Left kidney (tissue), 2 donors: ENCODE data around the gene RPS6KA5. TPM values are rescaled to one million over a fixed set of nuclear protein-coding genes. Genes with fewer than 3 reads are reported as not detected.
"Not testable (repeated sequence)": the region's sequence is repeated elsewhere in the genome, so short reads cannot be mapped to it uniquely, and the experiment has no call there.

Source experiments
- DNase-seq: peaks from one replicate; pipeline ENCODE4 v3.0.0-alpha.2; 2013
- polyA plus RNA-seq: library from polyadenylated mRNA; unstranded; fragments of 120-200 nt; gene quantifications from one replicate; pipeline ENCODE4 v1.2.1, GENCODE V29; 2013; ENCODE audit not compliant: insufficient read length

RPS6KA5 gene
- polyA plus RNA-seq, 1 donor: 9.2 TPM

DNA sequence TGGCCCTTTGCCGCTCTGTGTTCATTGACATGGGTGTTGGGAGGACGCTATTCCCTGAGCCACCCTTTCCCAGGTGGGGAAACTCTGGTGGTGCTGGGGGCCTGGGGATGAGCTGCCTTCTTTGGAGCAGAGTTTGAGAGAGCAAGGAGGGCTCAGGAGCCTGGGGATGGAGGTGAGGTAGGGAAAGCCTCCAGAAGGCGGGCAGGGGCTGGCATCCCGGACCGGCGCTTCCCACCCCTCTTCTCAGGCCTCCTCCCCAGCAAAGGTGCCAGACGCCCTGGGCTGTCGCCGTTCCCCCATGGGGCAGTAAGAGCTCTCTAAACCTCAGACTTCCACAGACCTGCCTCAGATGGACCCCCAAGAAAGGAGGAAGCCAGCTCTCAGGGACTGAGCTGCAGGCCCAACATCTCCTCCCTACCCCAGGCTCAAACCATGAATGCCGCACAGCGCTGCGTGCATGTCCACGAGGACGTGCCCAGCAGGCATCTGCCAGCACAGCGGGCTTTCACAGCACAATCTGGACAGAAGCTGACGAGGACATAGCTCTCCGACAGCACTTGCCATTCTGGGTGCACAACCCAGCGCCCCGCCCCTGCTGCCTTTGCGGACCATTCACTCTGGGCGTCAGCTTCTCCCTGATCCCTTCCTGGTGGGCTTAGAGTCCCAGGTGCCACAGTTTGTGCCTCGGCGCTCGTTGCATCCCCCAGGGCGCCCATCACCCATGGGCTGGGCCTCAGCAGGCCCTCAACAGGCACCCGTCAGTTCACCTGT is 229.3 kb downstream of the RPS6KA5 start:
- DNase-seq: no peak

- DNase-seq: no peak
Measured at GRCh38 chr14:90829677-90830076, 230.8 kb downstream of the RPS6KA5 start.

GRCh38 chr14:90828642-90829487 is 231.6 kb downstream of the RPS6KA5 start:
- DNase-seq: no peak

- peak; percentile 92 for DNase-seq
Measured at GRCh38 chr14:90827919-90828610, 232.4 kb downstream of the RPS6KA5 start.

DNA sequence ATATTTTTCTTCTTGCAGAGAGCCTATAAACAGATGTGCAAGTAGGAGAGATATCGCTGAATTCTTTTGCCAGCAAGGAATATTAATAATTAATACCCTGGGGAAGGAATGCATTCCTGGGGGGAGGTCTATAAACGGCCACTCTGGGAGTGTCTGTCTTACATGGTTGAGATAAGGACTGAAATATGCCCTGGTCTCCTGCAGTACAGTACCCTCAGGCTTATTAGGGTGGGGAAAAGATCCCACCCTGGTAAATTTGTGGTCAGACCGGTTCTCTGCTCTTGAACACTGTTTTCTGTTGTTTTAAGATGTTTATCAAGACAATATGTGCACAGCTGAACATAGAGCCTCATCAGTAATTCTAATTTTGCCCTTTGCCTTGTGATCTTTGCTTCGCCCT is 236.9 kb downstream of the RPS6KA5 start:
- DNase-seq: not testable (repeated sequence)

GRCh38 chr14:90820958-90821357 is 239.5 kb downstream of the RPS6KA5 start:
- DNase-seq: no peak

DNA sequence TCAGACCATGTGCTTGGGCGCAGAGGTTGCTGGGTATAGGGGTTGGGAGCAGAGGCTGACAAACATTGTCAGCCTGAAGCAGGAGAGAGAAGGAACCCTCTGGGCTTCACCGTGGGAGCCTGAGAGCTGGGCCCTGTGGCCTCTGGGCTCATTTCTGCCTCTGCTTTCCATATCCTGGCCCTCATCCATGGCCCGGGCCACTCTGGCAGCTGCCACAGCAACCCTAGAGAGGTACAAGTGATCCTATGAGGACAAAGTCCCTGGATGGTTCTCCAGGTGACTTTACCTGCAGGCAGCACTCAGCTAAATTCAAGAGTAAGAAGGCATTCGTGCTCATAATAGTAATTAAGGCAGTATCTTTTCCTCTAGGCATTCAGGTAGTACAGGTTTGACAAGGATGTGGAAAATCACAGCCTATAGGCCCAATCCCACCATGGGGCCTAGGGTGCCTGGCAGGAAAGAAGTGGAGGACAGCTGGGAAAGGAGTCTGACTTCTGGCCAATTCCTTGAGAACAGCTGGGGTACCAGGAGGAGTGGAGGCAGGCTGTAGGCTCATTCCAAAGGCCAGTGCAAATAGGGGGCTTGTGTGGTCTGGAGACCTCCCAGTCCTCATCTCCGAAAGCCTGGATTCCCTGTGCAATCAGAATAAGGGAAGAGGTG is 240.6 kb downstream of the RPS6KA5 start:
- DNase-seq: no peak

- no peak for DNase-seq
Measured at GRCh38 chr14:90818715-90819114, 241.7 kb downstream of the RPS6KA5 start.

DNA sequence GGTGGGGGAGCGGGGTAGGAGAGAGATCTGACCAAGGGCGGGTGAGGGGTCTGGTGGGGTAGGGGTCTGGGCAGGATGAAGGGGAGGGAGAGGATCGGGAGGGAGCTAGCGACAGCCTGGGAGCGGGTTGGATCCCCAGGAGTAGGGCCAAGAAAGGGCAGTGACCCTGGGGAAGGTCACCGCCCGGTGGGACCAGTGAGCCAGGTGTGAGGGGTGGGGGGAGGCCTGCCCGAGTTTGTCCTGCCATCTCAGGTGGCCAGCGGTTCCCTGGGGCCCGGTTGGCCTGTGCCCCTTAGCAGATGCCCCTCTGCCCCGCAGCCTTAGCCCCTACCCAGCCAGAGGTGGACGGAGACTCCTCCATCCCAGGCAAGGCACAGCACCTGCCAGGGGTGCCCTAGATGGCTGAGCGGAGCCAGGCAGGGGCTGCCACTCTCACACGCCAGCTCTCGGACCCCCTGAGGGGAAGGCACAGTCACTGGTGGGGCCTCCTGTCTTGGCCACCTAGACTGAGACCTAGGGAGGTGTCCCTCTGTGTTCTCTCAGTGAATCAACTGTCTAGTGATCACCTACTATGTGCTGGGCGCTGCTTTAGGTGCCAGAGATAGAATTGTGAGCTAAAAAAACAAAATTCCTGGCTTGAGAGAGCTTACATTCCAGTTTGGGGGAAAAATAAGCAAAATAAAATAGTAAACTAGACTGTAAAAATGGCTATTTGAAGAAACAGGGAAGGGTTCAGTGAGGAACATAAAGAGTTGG is 243.6 kb downstream of the RPS6KA5 start:
- no peak for DNase-seq

DNA sequence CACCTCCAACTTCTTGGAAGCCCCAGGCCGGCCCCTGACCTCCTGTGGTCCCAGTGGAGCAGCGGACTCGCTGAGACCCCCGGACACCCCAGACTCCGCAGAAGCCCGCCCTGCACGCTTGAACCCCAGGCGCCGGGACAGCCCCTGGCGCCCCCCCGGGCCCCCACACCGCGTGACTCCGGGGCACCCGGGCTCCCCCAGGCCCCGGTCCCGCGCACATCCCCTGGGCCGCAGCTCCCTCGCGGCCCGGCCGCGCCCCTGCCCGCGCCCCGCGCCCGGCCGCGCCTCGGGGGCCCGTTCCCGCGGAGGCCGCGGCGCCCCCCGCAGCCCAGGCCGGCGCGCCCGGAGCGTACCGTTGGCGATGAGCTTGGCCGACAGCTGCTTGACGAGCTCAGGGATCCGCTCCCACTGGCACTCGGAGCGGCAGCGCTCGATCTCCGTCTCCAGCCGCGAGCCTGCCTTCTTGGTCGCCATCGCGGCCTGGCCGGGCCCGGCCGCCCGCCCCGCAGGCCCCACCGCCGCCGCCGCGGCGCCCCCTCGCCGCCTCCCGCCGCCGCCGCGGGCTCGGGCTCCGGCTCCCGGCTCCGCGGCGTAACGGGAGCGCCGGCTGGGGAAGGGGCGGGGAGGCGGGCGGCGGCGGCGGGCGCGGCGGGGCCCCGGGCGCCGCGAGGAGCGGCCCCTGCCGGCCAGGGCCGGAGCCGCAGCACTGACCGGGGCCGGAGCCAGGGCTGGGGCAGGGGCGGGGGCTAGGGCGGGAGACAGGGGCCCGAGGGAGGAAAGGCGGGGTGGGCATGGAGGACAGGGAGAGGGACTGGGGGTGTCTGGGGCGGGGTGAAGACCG is 244.4 kb downstream of the RPS6KA5 start, which contains the start of gene TTC7B:
Gene TTC7B (minus strand): TSS at position 609 of the 841 bp plus-strand sequence. CDS start 135 bp downstream, at position 474.
- DNase-seq: no peak

DNA sequence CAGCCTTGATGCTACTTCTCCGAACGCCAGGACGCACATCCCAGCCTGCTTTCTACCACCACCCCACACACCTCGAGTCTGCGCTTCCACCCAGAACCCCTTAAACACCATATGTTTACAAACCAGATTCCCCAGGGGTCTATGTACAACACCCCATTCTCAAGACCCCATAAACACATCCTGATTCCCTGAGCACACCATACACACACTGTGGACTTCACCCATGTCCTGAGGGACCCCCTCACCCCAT is 244.9 kb downstream of the RPS6KA5 start:
- DNase-seq: no peak

- DNase-seq: no peak
Measured at GRCh38 chr14:90814806-90815571, 245.5 kb downstream of the RPS6KA5 start.

DNA sequence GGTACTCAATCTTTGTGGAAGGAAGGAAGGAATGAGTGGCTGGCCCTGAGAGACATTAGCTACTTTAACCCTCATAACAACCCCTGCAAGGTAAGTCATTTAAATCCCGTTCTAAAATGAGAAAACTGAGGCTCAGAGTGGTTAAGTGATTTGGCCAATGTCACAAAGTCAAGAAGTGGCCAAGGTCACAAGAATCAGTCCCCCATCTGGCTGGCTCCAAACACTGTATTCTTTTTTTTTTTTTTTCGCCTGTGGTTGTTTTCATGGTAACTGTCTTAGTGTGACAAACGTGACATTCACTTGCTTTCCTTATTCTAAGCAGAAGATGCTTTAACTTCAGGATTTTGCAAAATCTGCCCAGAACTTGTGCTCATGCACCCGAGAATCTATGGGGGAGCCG is 247.0 kb downstream of the RPS6KA5 start:
- no peak for DNase-seq

DNA sequence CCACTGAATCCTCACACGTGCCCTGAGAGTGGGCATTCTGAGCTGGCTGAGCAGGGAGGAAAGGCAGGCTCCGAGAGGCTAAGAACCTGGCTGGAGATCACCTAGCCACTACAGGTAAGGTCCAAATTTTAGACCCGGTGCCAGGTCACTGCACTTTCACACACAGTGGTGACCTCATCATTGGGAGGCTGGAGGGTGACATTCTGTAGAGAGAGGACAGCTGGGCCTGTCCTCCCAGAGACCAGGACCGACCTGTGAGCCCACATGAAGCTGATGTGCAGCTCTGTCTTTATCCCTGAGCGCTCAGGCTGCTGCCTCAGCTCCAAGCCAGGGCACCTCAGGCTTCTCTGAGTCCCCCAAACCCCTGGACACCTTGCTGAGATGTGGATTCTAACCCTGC is 248.3 kb downstream of the RPS6KA5 start:
- DNase-seq: no peak

DNA sequence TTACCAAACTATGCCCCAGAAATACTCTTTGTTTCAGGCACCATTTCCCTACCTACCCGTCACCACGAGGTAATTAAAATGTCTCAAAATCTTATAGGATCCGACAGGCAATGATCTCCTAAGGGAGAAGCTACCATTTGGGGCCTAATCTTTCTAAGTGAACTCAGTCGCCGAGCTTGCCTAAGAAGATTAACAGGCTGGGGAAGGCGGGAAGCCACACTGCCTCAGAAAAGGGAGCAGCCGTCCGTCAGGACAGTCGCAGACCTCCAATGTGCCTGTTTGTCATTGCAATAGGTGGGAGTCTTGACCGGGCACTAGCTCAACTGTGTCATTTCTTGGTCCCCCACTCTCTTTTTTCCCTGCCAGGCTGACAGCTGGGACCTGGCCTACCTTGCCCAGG is 248.8 kb downstream of the RPS6KA5 start:
- DNase-seq: no peak

GRCh38 chr14:90810806-90811205 is 249.6 kb downstream of the RPS6KA5 start:
- no peak for DNase-seq

DNA sequence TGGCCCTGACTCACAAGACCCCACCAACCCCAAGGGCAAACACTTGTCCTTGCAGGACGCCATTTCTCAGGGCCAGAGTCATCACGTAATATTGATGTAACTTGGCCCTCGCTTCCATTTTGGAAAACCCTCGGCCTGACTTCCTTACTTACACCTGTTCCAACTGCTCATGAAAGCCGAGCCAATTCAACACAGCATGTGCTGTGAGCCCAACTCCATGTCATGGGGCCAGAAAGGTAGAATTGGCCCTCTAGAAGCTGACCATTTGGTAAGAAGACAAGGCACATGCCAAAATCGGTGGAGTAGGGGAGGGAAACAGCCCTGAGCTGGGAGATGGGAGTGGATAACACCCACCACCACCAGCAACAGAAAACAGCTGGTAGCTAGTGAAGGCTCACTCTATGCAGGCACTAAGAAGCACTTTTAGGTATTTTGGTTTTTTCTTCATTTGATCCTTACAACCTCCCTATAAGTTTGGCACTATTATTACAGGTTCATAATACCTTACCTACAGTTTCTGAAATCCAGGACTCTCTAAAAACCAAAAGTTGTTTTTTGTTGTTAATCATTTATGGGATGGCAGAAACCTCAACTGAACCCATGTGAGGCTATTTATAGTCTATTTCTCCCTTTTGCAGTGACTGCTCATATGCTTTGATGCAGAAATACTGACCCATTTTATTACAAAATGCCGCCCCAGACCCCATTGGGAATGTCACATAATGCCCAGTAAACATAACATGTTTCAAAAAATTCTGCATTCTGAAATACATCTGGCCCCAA is 250.7 kb downstream of the RPS6KA5 start:
- DNase-seq: no peak

DNA sequence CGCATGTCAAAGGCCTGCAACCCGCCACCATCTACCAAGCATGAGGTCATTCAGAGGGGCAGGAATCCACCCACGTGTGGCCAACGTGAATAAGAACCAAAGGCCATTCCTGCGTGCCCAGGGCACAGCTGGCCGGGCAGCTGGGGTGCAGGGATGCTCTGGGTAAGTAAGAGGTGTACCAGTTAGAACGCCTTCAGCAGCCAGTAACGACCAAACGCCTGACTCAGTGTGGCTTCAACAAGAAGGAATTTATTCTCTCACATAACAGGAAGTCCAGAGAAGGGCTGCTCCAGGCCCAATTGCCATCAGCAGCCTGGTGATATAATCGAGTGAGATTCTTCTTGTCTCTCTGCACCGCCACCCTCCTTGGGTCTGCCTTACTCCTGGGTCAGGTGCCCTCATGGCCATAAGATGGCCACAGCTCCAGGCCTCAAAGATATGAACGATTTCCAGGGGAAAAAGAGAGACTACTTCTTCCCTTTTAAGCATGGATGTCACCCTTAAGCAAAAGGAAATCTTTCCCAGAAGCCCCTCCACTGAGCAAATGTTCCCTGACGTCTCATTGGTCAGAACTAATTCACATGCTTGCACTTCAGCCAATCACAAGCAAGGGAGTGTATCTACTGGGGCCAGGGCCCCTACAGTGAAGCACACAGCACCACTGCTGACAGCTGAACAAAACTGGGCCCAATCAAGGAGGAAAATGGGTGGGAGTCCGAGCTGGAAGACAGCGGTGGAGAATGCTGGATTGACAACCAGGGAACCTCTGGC is 251.5 kb downstream of the RPS6KA5 start:
- DNase-seq: no peak
